ENCODE measurements around the gene FICD. TPM values are rescaled to one million over a fixed set of nuclear protein-coding genes. Genes with fewer than 3 reads are reported as not detected.
"Not testable (repeated sequence)": the region's sequence is repeated elsewhere in the genome, so short reads cannot be mapped to it uniquely, and the experiment has no call there.

FICD gene
- total and polyA plus RNA-seq, 4 donors = 5.1 to 7.4 (median 5.8) TPM

GRCh38 chr12:108551535-108551934 is 36.5 kb downstream of the FICD start:
- Histone ChIP-seq H3K4me3 (ENCODE audit: low read depth, low read length) (no peak overlapping the region), H3K36me3 (ENCODE audit: control insufficient read depth, insufficient read depth, low read length) (peaks cover 10% of the 10 kb centered on the region), H3K27ac (ENCODE audit: low read depth, low read length) (no peak overlapping the region), H3K27me3 (ENCODE audit: control insufficient read depth, insufficient read depth, low read length) (no peaks in the 10 kb centered on the region), H3K4me1 (ENCODE audit: control insufficient read depth, insufficient read depth, low read length) (no peaks in the 10 kb centered on the region), H3K9me3 (ENCODE audit: control insufficient read depth, insufficient read depth, low read length) (no peaks in the 10 kb centered on the region)
- no peak for DNase-seq (ENCODE audit: low read depth in 4 of 6, low spot score in 6 of 6)
- no CpG with 5 or more reads among the region's 5 CpGs for WGBS (ENCODE audit: insufficient coverage)

GRCh38 chr12:108553799-108554198 is 38.7 kb downstream of the FICD start:
- no peak overlapping the region for H3K27ac ChIP-seq (ENCODE audit: low read depth, low read length)
- peaks cover 12% of the 10 kb centered on the region for H3K36me3 ChIP-seq (ENCODE audit: control insufficient read depth, insufficient read depth, low read length)
- no peaks in the 10 kb centered on the region for H3K27me3 ChIP-seq (ENCODE audit: control insufficient read depth, insufficient read depth, low read length)
- no peak for DNase-seq (ENCODE audit: low read depth in 4 of 6, low spot score in 6 of 6)
- peaks cover 9% of the 10 kb centered on the region for H3K4me1 ChIP-seq (ENCODE audit: control insufficient read depth, insufficient read depth, low read length)
- H3K4me3 ChIP-seq (ENCODE audit: low read depth, low read length) = no peak overlapping the region
- no peaks in the 10 kb centered on the region for H3K9me3 ChIP-seq (ENCODE audit: control insufficient read depth, insufficient read depth, low read length)
- WGBS (ENCODE audit: insufficient coverage) = 89% methylated on average over 3 of the region's 5 CpGs

- not testable (repeated sequence) for H3K27me3 ChIP-seq (ENCODE audit: control insufficient read depth, insufficient read depth, low read length); H3K4me3 ChIP-seq (ENCODE audit: low read depth, low read length); H3K9me3 ChIP-seq (ENCODE audit: control insufficient read depth, insufficient read depth, low read length); H3K27ac ChIP-seq (ENCODE audit: low read depth, low read length); DNase-seq (ENCODE audit: low read depth in 4 of 6, low spot score in 6 of 6)
- peaks cover 18% of the 10 kb centered on the region for H3K4me1 ChIP-seq (ENCODE audit: control insufficient read depth, insufficient read depth, low read length)
- WGBS (ENCODE audit: insufficient coverage) = 96% methylated on average over 5 of the region's 9 CpGs
- H3K36me3 ChIP-seq (ENCODE audit: control insufficient read depth, insufficient read depth, low read length) = peaks cover 16% of the 10 kb centered on the region
Observed at GRCh38 chr12:108555383-108555782, 40.3 kb downstream of the FICD start.

GRCh38 chr12:108559007-108559655 is 44.1 kb downstream of the FICD start:
- peaks cover 27% of the 10 kb centered on the region for H3K4me1 ChIP-seq (ENCODE audit: control insufficient read depth, insufficient read depth, low read length)
- no peaks in the 10 kb centered on the region for H3K9me3 ChIP-seq (ENCODE audit: control insufficient read depth, insufficient read depth, low read length)
- H3K4me3 ChIP-seq (ENCODE audit: low read depth, low read length) = no peak overlapping the region

GRCh38 chr12:108559748-108560147 is 44.7 kb downstream of the FICD start:
- no peak for DNase-seq (ENCODE audit: low read depth in 4 of 6, low spot score in 6 of 6)
- WGBS (ENCODE audit: insufficient coverage) = 78% methylated on average over 2 of the region's 3 CpGs
- Histone ChIP-seq H3K27me3 (ENCODE audit: control insufficient read depth, insufficient read depth, low read length) (no peaks in the 10 kb centered on the region), H3K9me3 (ENCODE audit: control insufficient read depth, insufficient read depth, low read length) (no peaks in the 10 kb centered on the region), H3K4me3 (ENCODE audit: low read depth, low read length) (peak overlapping the region; percentile 99), H3K36me3 (ENCODE audit: control insufficient read depth, insufficient read depth, low read length) (peaks cover 20% of the 10 kb centered on the region), H3K4me1 (ENCODE audit: control insufficient read depth, insufficient read depth, low read length) (peaks cover 27% of the 10 kb centered on the region), H3K27ac (ENCODE audit: low read depth, low read length) (no peak overlapping the region)

More at GRCh38 chr12:108559007-108559655, 44.1 kb downstream of the FICD start:
- no peak overlapping the region for H3K27ac ChIP-seq (ENCODE audit: low read depth, low read length)
- H3K36me3 ChIP-seq (ENCODE audit: control insufficient read depth, insufficient read depth, low read length) = peaks cover 18% of the 10 kb centered on the region
- DNase-seq (ENCODE audit: low read depth in 4 of 6, low spot score in 6 of 6) = no peak
- H3K27me3 ChIP-seq (ENCODE audit: control insufficient read depth, insufficient read depth, low read length) = no peaks in the 10 kb centered on the region
- 95% methylated on average over 8 of the region's 14 CpGs for WGBS (ENCODE audit: insufficient coverage)

- no peak for DNase-seq (ENCODE audit: low read depth in 4 of 6, low spot score in 6 of 6)
- Histone ChIP-seq H3K4me1 (ENCODE audit: control insufficient read depth, insufficient read depth, low read length) (peaks cover 27% of the 10 kb centered on the region), H3K4me3 (ENCODE audit: low read depth, low read length) (peak overlapping the region; percentile 99), H3K27ac (ENCODE audit: low read depth, low read length) (peak overlapping the region; percentile 84), H3K36me3 (ENCODE audit: control insufficient read depth, insufficient read depth, low read length) (peaks cover 22% of the 10 kb centered on the region), H3K27me3 (ENCODE audit: control insufficient read depth, insufficient read depth, low read length) (no peaks in the 10 kb centered on the region), H3K9me3 (ENCODE audit: control insufficient read depth, insufficient read depth, low read length) (no peaks in the 10 kb centered on the region)
- WGBS (ENCODE audit: insufficient coverage) = 0% methylated on average over 5 of the region's 12 CpGs
Observed at GRCh38 chr12:108560321-108560721, 45.2 kb downstream of the FICD start.

GRCh38 chr12:108560752-108561719 is 46.0 kb downstream of the FICD start, which contains the start of gene SART3:
SART3 (minus strand) TSS chr12:108561173; CDS start chr12:108561154, 19 bp downstream.
- peaks cover 27% of the 10 kb centered on the region for H3K4me1 ChIP-seq (ENCODE audit: control insufficient read depth, insufficient read depth, low read length)
- 0% methylated on average over 50 of the region's 57 CpGs for whole genome bisulfite sequencing (ENCODE audit: insufficient coverage)

GRCh38 chr12:108561852-108562347 is 46.8 kb downstream of the FICD start:
- H3K36me3 ChIP-seq (ENCODE audit: control insufficient read depth, insufficient read depth, low read length) = peaks cover 34% of the 10 kb centered on the region
- no peaks in the 10 kb centered on the region for H3K9me3 ChIP-seq (ENCODE audit: control insufficient read depth, insufficient read depth, low read length)
- no peaks in the 10 kb centered on the region for H3K27me3 ChIP-seq (ENCODE audit: control insufficient read depth, insufficient read depth, low read length)
- 0% methylated on average over 19 of the region's 20 CpGs for WGBS (ENCODE audit: insufficient coverage)
- DNase-seq (ENCODE audit: low read depth in 4 of 6, low spot score in 6 of 6) = peak in 2 of 6 donors; percentile 22 to 33
- peaks cover 27% of the 10 kb centered on the region for H3K4me1 ChIP-seq (ENCODE audit: control insufficient read depth, insufficient read depth, low read length)
- peak overlapping the region; percentile 99 for H3K4me3 ChIP-seq (ENCODE audit: low read depth, low read length)
- peak overlapping the region; percentile 84 for H3K27ac ChIP-seq (ENCODE audit: low read depth, low read length)

More at GRCh38 chr12:108560752-108561719, 46.0 kb downstream of the FICD start, which contains the start of gene SART3:
- Histone ChIP-seq H3K27ac (ENCODE audit: low read depth, low read length) (peak within 1 kb of the TSS; percentile 84), H3K36me3 (ENCODE audit: control insufficient read depth, insufficient read depth, low read length) (peaks cover 26% of the 10 kb centered on the region), H3K4me3 (ENCODE audit: low read depth, low read length) (peak within 1 kb of the TSS; percentile 99), H3K27me3 (ENCODE audit: control insufficient read depth, insufficient read depth, low read length) (no peaks in the 10 kb centered on the region), H3K9me3 (ENCODE audit: control insufficient read depth, insufficient read depth, low read length) (no peaks in the 10 kb centered on the region)
- DNase-seq (ENCODE audit: low read depth in 4 of 6, low spot score in 6 of 6) = peak; percentile 76 to 97 (median 88)

- Histone ChIP-seq H3K9me3 (ENCODE audit: control insufficient read depth, insufficient read depth, low read length) (no peaks in the 10 kb centered on the region), H3K4me3 (ENCODE audit: low read depth, low read length) (peak within 1 kb of the TSS; percentile 99), H3K36me3 (ENCODE audit: control insufficient read depth, insufficient read depth, low read length) (peaks cover 35% of the 10 kb centered on the region), H3K4me1 (ENCODE audit: control insufficient read depth, insufficient read depth, low read length) (peaks cover 27% of the 10 kb centered on the region), H3K27ac (ENCODE audit: low read depth, low read length) (peak within 1 kb of the TSS; percentile 85), H3K27me3 (ENCODE audit: control insufficient read depth, insufficient read depth, low read length) (no peaks in the 10 kb centered on the region)
- WGBS (ENCODE audit: insufficient coverage) = under 1% methylated on average over 72 of the region's 72 CpGs
- DNase-seq (ENCODE audit: low read depth in 4 of 6, low spot score in 6 of 6) = peak; percentile 94 to 99 (median 97)
Observed at GRCh38 chr12:108562348-108563135, 47.5 kb downstream of the FICD start, which contains the start of gene ISCU. ISCU (plus strand) TSS chr12:108562596; CDS start chr12:108562623, 27 bp downstream.
